ENCODE results near the gene CCDC9. TPM values are rescaled to one million over a fixed set of nuclear protein-coding genes. Genes with fewer than 3 reads are reported as not detected.

Gene CCDC9
- total RNA-seq, 1 experiment from 2014 or later: 36.9 TPM

DNA sequence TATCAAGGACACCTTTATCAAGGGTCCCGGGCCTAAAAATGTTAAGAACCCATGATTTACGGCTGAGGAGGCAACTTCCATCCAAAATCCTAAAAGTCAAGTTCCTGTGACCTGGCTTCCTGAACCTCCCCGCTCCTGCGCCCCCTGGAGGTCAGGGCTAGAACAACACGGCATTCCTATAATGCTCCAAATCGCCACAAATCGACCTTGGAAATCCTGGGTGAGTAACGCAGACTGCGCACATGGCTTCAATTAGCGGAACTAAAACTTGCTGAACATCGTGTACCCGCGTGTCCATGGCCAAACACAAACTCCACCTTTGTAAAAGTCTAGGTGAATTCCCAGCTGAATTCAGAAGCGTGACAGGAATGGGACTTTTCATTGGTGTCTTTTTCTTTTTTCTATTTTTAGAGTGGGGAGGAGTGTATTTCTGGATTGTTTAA, 49.0 kb downstream of the CCDC9 start:
- Mint-ChIP-seq H3K4me3 (no peak overlapping the region), H3K9me3 (peaks cover 0 to 2% of the 10 kb centered on the region in 2 experiments; a peak in 2 of 5 replicates), H3K27ac (no peak overlapping the region), H3K36me3 (ENCODE audit: insufficient read depth in 1 of 3, low read depth in 3 of 3) (no peaks in the 10 kb centered on the region), H3K4me1 (peaks cover 7% of the 10 kb centered on the region in 2 experiments), H3K27me3 (ENCODE audit: low read depth) (peaks cover 8% of the 10 kb centered on the region)
- Histone ChIP-seq H4K5ac (ENCODE audit: insufficient read length, low read depth, low read length) (no peak overlapping the region), H2BK5ac (ENCODE audit: insufficient read length, low read length) (no peak overlapping the region), H2BK12ac (ENCODE audit: insufficient read length, low read depth, low read length) (no peak overlapping the region), H4K91ac (ENCODE audit: insufficient read length, low read depth, low read length) (no peak overlapping the region), H3K79me2 (ENCODE audit: insufficient read depth, low read length) (no peaks in the 10 kb centered on the region), H3K18ac (ENCODE audit: insufficient read length, low read depth, low read length) (no peak overlapping the region), H2BK15ac (ENCODE audit: low read depth, low read length) (no peak overlapping the region), H3K79me1 (ENCODE audit: insufficient read depth, low read depth, low read length, poor library complexity, severe bottlenecking) (no peaks in the 10 kb centered on the region), H3K27me3 (ENCODE audit: insufficient read depth, low read length) (no peaks in the 10 kb centered on the region), H4K20me1 (ENCODE audit: control insufficient read depth, insufficient read depth, insufficient read length) (no peaks in the 10 kb centered on the region), H3K4me2 (ENCODE audit: insufficient read depth, insufficient read length, low read length) (no peak overlapping the region), H3K23me2 (ENCODE audit: insufficient read length, low read depth, low read length, poor library complexity, severe bottlenecking) (no peaks in the 10 kb centered on the region), H2AFZ (ENCODE audit: low read length) (no peak overlapping the region), H3K23ac (ENCODE audit: insufficient read length, low read depth, low read length) (no peak overlapping the region), H3K4ac (ENCODE audit: low read depth, low read length) (no peak overlapping the region), H2BK120ac (ENCODE audit: low read depth, low read length, poor library complexity, severe bottlenecking) (no peak overlapping the region), H3T11ph (ENCODE audit: low read length) (no peak overlapping the region), H3K9me3 (ENCODE audit: control insufficient read depth, low read depth, low read length) (no peaks in the 10 kb centered on the region), H3K56ac (ENCODE audit: insufficient read length, low read depth, low read length) (no peak overlapping the region), H3K4me1 (ENCODE audit: insufficient read depth, low read length) (no peaks in the 10 kb centered on the region), H4K8ac (replicated peaks; ENCODE audit: insufficient read length, low read depth, low read length) (no peak overlapping the region), H3K14ac (ENCODE audit: insufficient read depth, low read length) (no peak overlapping the region), H3K9ac (ENCODE audit: extremely low read depth, insufficient read length, low read length) (no peak overlapping the region), H2BK20ac (ENCODE audit: low read depth, low read length, poor library complexity, severe bottlenecking) (no peak overlapping the region), H2AK5ac (ENCODE audit: insufficient read length, low read length) (no peak overlapping the region), H3K27ac (ENCODE audit: insufficient read length, low read depth, low read length) (no peak overlapping the region)
- DNase-seq: peak; percentile 78
- WGBS (ENCODE audit: extremely low coverage, insufficient read length, low lambda C conversion rate): no CpG with 5 or more reads among the region's 14 CpGs
- TF ChIP-seq, protein P1, sequence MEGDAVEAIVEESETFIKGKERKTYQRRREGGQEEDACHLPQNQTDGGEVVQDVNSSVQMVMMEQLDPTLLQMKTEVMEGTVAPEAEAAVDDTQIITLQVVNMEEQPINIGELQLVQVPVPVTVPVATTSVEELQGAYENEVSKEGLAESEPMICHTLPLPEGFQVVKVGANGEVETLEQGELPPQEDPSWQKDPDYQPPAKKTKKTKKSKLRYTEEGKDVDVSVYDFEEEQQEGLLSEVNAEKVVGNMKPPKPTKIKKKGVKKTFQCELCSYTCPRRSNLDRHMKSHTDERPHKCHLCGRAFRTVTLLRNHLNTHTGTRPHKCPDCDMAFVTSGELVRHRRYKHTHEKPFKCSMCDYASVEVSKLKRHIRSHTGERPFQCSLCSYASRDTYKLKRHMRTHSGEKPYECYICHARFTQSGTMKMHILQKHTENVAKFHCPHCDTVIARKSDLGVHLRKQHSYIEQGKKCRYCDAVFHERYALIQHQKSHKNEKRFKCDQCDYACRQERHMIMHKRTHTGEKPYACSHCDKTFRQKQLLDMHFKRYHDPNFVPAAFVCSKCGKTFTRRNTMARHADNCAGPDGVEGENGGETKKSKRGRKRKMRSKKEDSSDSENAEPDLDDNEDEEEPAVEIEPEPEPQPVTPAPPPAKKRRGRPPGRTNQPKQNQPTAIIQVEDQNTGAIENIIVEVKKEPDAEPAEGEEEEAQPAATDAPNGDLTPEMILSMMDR (conservative IDR thresholded peaks at IDR 0.05): peak; percentile 97

All from H9 (cell line).